ENCODE data around the gene NDUFS6.
A peak's percentile ranks its signal among the peaks of the same experiment; 100 is the strongest.

The NDUFS6 gene

GRCh38 chr5:1819458-1819857 is 18.3 kb downstream of the NDUFS6 start:
- DNase-seq: no peak

- DNase-seq: no peak
Measured at GRCh38 chr5:1820381-1820780, 19.2 kb downstream of the NDUFS6 start.

GRCh38 chr5:1820926-1821325 is 19.7 kb downstream of the NDUFS6 start:
- DNase-seq: no peak

- DNase-seq: no peak
Measured at GRCh38 chr5:1821862-1822261, 20.7 kb downstream of the NDUFS6 start.

- no peak for DNase-seq
Measured at GRCh38 chr5:1823381-1824034, 22.3 kb downstream of the NDUFS6 start.

- DNase-seq: no peak
Measured at GRCh38 chr5:1824109-1824821, 23.1 kb downstream of the NDUFS6 start.

GRCh38 chr5:1824903-1825841 is 24.0 kb downstream of the NDUFS6 start:
- DNase-seq: no peak

- no peak for DNase-seq
Measured at GRCh38 chr5:1826235-1826980, 25.2 kb downstream of the NDUFS6 start.

- no peak for DNase-seq
Measured at GRCh38 chr5:1827025-1827885, 26.0 kb downstream of the NDUFS6 start.

GRCh38 chr5:1827886-1828397 is 26.7 kb downstream of the NDUFS6 start:
- DNase-seq: no peak

GRCh38 chr5:1830571-1831228 is 29.5 kb downstream of the NDUFS6 start:
- DNase-seq: no peak

GRCh38 chr5:1831257-1831656 is 30.1 kb downstream of the NDUFS6 start:
- DNase-seq: no peak

GRCh38 chr5:1831677-1832313 is 30.6 kb downstream of the NDUFS6 start:
- DNase-seq: no peak

- no peak for DNase-seq
Measured at GRCh38 chr5:1832511-1833250, 31.5 kb downstream of the NDUFS6 start.

- no peak for DNase-seq
Measured at GRCh38 chr5:1833264-1834021, 32.2 kb downstream of the NDUFS6 start.

- no peak for DNase-seq
Measured at GRCh38 chr5:1834022-1834551, 32.9 kb downstream of the NDUFS6 start.

GRCh38 chr5:1834721-1835429 is 33.7 kb downstream of the NDUFS6 start:
- peak; percentile 40 for DNase-seq

- no peak for DNase-seq
Measured at GRCh38 chr5:1835431-1835830, 34.2 kb downstream of the NDUFS6 start.
